Right ventricle myocardium superior (tissue), 1 donor: ENCODE measurements around the gene POF1B. TPM values are rescaled to one million over a fixed set of nuclear protein-coding genes. Genes with fewer than 3 reads are reported as not detected.
A peak's percentile ranks its signal among the peaks of the same experiment; 100 is the strongest.

Experiments used
- ATAC-seq: fragments of 200-7000 bp; cut with Tn5 transposase; one replicate; pipeline ENCODE4 v1.9.1; 2020; ENCODE audit warnings: mild to moderate bottlenecking; ENCODE audit not compliant: poor library complexity
- DNase-seq: peaks from one replicate; pipeline ENCODE4 v3.0.0-alpha.2; 2020
- intact Hi-C: fragments of 100-400 bp; cut with DNase I; formaldehyde crosslinking; loops from one replicate; pipeline ENCODE4 v1.11.2; 2022
- total RNA-seq: library from RNA; stranded (reverse); fragmentation: NEBNext Ultra II Directional; extraction: Animal tissue kit (Norgen Biotek cat#: 25700); gene quantifications from one replicate; pipeline ENCODE4 v1.2.1, GENCODE V29; 2021
- donor health status: DM: no; HTN: yes; CAD: no; lungs with severe emphysema.

POF1B gene
- total RNA-seq, 1 donor from 2014 or later = 1.2 TPM

- DNase-seq = no peak
- intact Hi-C loops = no loop called here
Observed at GRCh38 chrX:85244450-85245211, 134.8 kb downstream of the POF1B start.

DNA sequence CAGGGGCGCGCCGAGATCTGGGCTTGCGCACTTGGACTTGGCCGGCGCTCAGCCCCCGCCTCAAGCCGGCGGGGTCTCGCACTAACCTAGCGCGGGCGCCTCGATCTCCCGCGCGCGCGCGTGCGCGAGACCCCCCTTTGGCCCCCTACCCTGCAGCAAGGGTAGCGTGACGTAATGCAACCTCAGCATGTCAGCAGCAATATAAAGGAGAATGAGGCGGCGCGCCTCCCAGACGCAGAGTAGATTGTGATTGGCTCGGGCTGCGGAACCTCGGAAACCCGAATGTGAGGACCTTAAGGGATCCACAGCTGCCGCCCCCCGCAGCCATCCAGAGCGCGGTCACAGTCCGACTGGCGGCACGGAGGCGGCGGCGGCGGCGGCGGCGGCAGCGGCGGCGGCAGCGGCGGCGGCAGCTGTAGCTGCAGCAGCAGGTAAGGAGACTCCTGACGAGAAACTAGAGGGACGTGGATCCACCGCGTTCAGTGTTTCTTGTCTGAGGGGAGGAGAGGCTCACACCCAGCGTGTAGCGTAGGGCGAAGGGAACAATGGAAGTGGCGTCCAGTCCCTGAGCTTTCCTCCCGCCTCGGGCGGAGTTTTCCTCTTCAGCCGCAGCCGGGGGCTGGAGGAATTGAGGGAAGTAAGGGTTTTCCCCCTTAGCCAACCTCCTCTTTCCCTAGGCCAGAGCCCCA lies 135.6 kb downstream of the POF1B start, which contains the start of the genes SATL1 and ZNF711:
Gene SATL1, minus strand, starts transcription at position 19 of the 689 bp plus-strand sequence. CDS start 134,811 bp downstream, outside the sequence.
Gene ZNF711, plus strand, starts transcription at position 231 of the 689 bp plus-strand sequence. CDS start 3,582 bp downstream, outside the sequence.
- ATAC-seq = peak; percentile 25
- DNase-seq = peak; percentile 46
- intact Hi-C loops = no loop called here

More at GRCh38 chrX:85244450-85245211, 134.8 kb downstream of the POF1B start:
- ATAC-seq = no peak

DNA sequence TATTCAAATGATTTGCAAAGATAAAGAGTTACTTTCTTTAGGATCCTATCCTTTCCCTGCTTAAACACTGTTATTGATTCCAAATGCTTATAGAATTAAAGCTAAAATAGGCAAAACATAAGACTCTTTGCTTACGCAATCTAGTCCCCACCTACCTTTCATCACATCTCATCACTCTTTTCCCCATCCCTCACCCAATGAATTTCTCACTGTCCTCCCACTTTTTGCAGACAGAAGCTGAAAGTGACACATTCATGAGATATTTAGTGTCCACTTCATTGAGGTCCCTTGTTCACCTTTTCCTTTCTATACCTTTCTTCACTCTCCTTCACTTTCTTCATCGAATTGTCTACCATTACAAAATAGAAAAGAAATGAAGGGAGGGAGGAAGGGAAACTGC lies 136.3 kb downstream of the POF1B start:
- no peak for ATAC-seq
- no peak for DNase-seq
- intact Hi-C loops = no loop called here

Other genes starting within 250 kb of the POF1B start
- not detected for gene SATL1, start 135.9 kb downstream of the POF1B start, total RNA-seq
- gene ZNF711, start 135.7 kb downstream of the POF1B start, total RNA-seq = 0.40 TPM